Measurements from ENCODE around the gene MUC3A. TPM values are rescaled to one million over a fixed set of nuclear protein-coding genes. Genes with fewer than 3 reads are reported as not detected.

The MUC3A gene
- total RNA-seq, 2 donors from 2014 or later, result 28.8 to 46.0 TPM

GRCh38 chr7:100951172-100951571, 1.8 kb downstream of the MUC3A start:
- no peak overlapping the region for H3K27ac ChIP-seq
- 48% methylated on average over 6 of the region's 6 CpGs for WGBS
- peaks cover 9% of the 10 kb centered on the region for H3K27me3 ChIP-seq (replicated peaks; ENCODE audit: insufficient read depth)
- no peaks in the 10 kb centered on the region for H3K36me3 ChIP-seq
- DNase-seq (ENCODE audit: low spot score), result no peak
- H3K9me3 ChIP-seq, result no peaks in the 10 kb centered on the region
- no peak for TF ChIP-seq POLR2A (IDR thresholded peaks at IDR 0.05)
- no peak for TF ChIP-seq POLR2AphosphoS5 (IDR thresholded peaks at IDR 0.05)
- no peak for TF ChIP-seq CTCF (IDR thresholded peaks at IDR 0.05)
- no peak overlapping the region for H3K4me3 ChIP-seq
- intact Hi-C loops (cut with DNase I), result no loop called here
- H3K4me1 ChIP-seq (replicated peaks), result no peaks in the 10 kb centered on the region

GRCh38 chr7:100951888-100952560, 2.7 kb downstream of the MUC3A start:
- Histone ChIP-seq H3K4me1 (replicated peaks) (no peaks in the 10 kb centered on the region), H3K4me3 (no peak overlapping the region), H3K27ac (no peak overlapping the region), H3K27me3 (replicated peaks; ENCODE audit: insufficient read depth) (peaks cover 9% of the 10 kb centered on the region), H3K9me3 (no peaks in the 10 kb centered on the region), H3K36me3 (no peaks in the 10 kb centered on the region)
- no peak for DNase-seq (ENCODE audit: low spot score)
- WGBS, result 74% methylated on average over 15 of the region's 15 CpGs
- intact Hi-C loops (cut with DNase I), result no loop called here
- TF ChIP-seq CTCF (IDR thresholded peaks at IDR 0.05) (no peak), POLR2AphosphoS5 (IDR thresholded peaks at IDR 0.05) (no peak), POLR2A (IDR thresholded peaks at IDR 0.05) (no peak)

GRCh38 chr7:100952641-100953040, 3.3 kb downstream of the MUC3A start:
- TF ChIP-seq POLR2A (IDR thresholded peaks at IDR 0.05) (no peak), POLR2AphosphoS5 (IDR thresholded peaks at IDR 0.05) (no peak), CTCF (IDR thresholded peaks at IDR 0.05) (no peak)
- Histone ChIP-seq H3K36me3 (no peaks in the 10 kb centered on the region), H3K27me3 (replicated peaks; ENCODE audit: insufficient read depth) (peaks cover 9% of the 10 kb centered on the region), H3K4me1 (replicated peaks) (no peaks in the 10 kb centered on the region), H3K27ac (no peak overlapping the region), H3K9me3 (no peaks in the 10 kb centered on the region), H3K4me3 (no peak overlapping the region)
- no peak for DNase-seq (ENCODE audit: low spot score)
- 66% methylated on average over 2 of the region's 2 CpGs for WGBS
- intact Hi-C loops (cut with DNase I), result no loop called here

- no peak for TF ChIP-seq POLR2A (IDR thresholded peaks at IDR 0.05)
- TF ChIP-seq POLR2AphosphoS5 (IDR thresholded peaks at IDR 0.05), result no peak
- TF ChIP-seq CTCF (IDR thresholded peaks at IDR 0.05), result no peak
- no peak for DNase-seq (ENCODE audit: low spot score)
- Histone ChIP-seq H3K27me3 (replicated peaks; ENCODE audit: insufficient read depth) (peaks cover 5% of the 10 kb centered on the region), H3K4me1 (replicated peaks) (no peaks in the 10 kb centered on the region), H3K27ac (no peak overlapping the region), H3K4me3 (no peak overlapping the region), H3K36me3 (no peaks in the 10 kb centered on the region), H3K9me3 (no peaks in the 10 kb centered on the region)
- intact Hi-C loops (cut with DNase I), result no loop called here
- 61% methylated on average over 12 of the region's 12 CpGs for WGBS
These were observed 8.6 kb downstream of the MUC3A start for GRCh38 chr7:100957832-100958421.

- TF ChIP-seq CTCF (IDR thresholded peaks at IDR 0.05) (no peak), POLR2AphosphoS5 (IDR thresholded peaks at IDR 0.05) (no peak), POLR2A (IDR thresholded peaks at IDR 0.05) (no peak)
- intact Hi-C loops (cut with DNase I), result no loop called here
- H3K9me3 ChIP-seq, result no peaks in the 10 kb centered on the region
- DNase-seq (ENCODE audit: low spot score), result no peak
- WGBS, result 67% methylated on average over 2 of the region's 2 CpGs
- peaks cover 17% of the 10 kb centered on the region for H3K27me3 ChIP-seq (replicated peaks; ENCODE audit: insufficient read depth)
- no peaks in the 10 kb centered on the region for H3K36me3 ChIP-seq
- no peak overlapping the region for H3K4me3 ChIP-seq
- H3K27ac ChIP-seq, result no peak overlapping the region
- no peaks in the 10 kb centered on the region for H3K4me1 ChIP-seq (replicated peaks)
These were observed 10.6 kb downstream of the MUC3A start for GRCh38 chr7:100959894-100960293.

Measured in prostate gland (tissue), 2 donors.